GM12891 (cell line): ENCODE measurements around the gene ABCC1.

Experiments used
- PAX5 ChIP-seq: IDR thresholded peaks from 2 replicates; pipeline ENCODE4 v1.6.1; 2011; ENCODE audit warnings: low read length, moderate library complexity, mild to moderate bottlenecking; ENCODE audit not compliant: insufficient read depth, severe bottlenecking
- POLR2A ChIP-seq: IDR thresholded peaks from 2 replicates; pipeline ENCODE4 v1.6.1; 2011; ENCODE audit warnings: low read depth, low read length, control low read depth
- POLR2AphosphoS5 ChIP-seq: IDR thresholded peaks from 2 replicates; pipeline ENCODE4 v1.6.1; 2011; ENCODE audit warnings: low read depth, low read length, control low read depth
- SPI1 ChIP-seq: IDR thresholded peaks from 2 replicates; pipeline ENCODE4 v1.6.1; 2011; ENCODE audit warnings: low read depth, low read length, control low read depth
- TAF1 ChIP-seq: IDR thresholded peaks from 2 replicates; pipeline ENCODE4 v1.6.1; 2011; ENCODE audit warnings: low read depth, low read length, control low read depth

- TF ChIP-seq POLR2AphosphoS5 (no peak), POLR2A (no peak), TAF1 (no peak), SPI1 (no peak), PAX5 (no peak)
These were observed 51.3 kb downstream of the ABCC1 start for GRCh38 chr16:16000685-16001084.
